Adipocyte (in vitro differentiated cells): ENCODE measurements around the gene MPI.
"Not testable (repeated sequence)": the region's sequence is repeated elsewhere in the genome, so short reads cannot be mapped to it uniquely, and the experiment has no call there.

Experiments used
- DNase-seq: peaks from one replicate; pipeline ENCODE4 v3.0.0-alpha.2; 2015; ENCODE audit warnings: low read depth
- H3K27me3 ChIP-seq: replicated peaks from 2 replicates; pipeline ENCODE4 v1.7.0; 2013; ENCODE audit warnings: mild to moderate bottlenecking, low read length, moderate library complexity; ENCODE audit not compliant: control insufficient read depth, insufficient read depth
- H3K36me3 ChIP-seq: 2 replicates; pipeline ENCODE4 v1.7.0; 2013; ENCODE audit warnings: low read length, mild to moderate bottlenecking, moderate library complexity; ENCODE audit not compliant: control insufficient read depth, insufficient read depth, severe bottlenecking
- H3K4me1 ChIP-seq: 2 replicates; pipeline ENCODE4 v1.7.0; 2013; ENCODE audit warnings: mild to moderate bottlenecking, low read length, moderate library complexity; ENCODE audit not compliant: control insufficient read depth, insufficient read depth
- H3K4me3 ChIP-seq: 2 replicates; pipeline ENCODE4 v1.7.0; 2013; ENCODE audit warnings: mild to moderate bottlenecking, low read length, moderate library complexity
- H3K9ac ChIP-seq: 2 replicates; pipeline ENCODE4 v1.7.0; 2013; ENCODE audit warnings: mild to moderate bottlenecking, low read length, moderate library complexity
- H3K9me3 ChIP-seq: 2 replicates; pipeline ENCODE4 v1.7.0; 2013; ENCODE audit warnings: mild to moderate bottlenecking, low read length, moderate library complexity; ENCODE audit not compliant: control insufficient read depth

The MPI gene

DNA sequence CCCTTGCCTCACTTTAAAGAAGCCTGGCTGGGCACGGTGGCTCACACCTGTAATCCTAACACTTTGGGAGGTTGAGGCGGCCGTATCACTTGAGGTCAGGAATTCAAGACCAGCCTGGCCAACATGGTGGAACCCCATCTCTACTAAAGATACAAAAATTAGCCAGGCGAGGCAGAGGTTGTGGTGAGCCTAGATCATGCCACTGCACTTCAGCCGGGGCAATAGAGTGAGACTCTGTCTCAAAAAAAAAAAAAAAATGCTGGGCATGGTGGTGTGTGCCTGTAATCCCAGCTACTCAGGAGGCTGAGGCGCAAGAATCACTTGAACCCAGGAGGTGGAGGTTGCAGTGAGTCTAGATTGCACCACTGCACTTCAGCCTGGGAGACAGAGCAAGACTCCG is 4.5 kb downstream of the MPI start:
- H3K9ac ChIP-seq, DNase-seq, H3K27me3 ChIP-seq, H3K4me3 ChIP-seq, H3K9me3 ChIP-seq: not testable (repeated sequence)
- Histone ChIP-seq H3K36me3 (peaks cover 37% of the 10 kb centered on the region), H3K4me1 (peaks cover 12% of the 10 kb centered on the region)

DNA sequence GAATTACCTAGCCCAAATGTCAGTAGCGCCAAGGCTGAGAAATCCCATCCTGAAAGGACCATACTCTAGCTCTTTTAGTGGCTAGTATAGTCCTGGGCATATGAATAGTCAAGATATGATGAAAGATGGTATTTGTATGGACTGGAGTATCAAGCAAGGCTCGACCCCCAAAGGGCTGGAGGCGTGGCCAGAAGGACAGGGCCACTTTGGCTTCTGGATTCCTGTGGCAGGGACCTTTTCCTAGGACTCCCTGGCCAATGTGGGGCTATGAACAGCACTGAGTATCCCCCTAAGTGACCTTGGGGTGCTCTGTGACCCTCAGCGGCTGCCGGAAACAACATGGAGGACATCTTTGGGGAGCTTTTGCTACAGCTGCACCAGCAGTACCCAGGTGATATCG is 6.0 kb downstream of the MPI start:
- no peak overlapping the region for H3K9ac ChIP-seq
- H3K4me1 ChIP-seq, result peaks cover 12% of the 10 kb centered on the region
- no peaks in the 10 kb centered on the region for H3K27me3 ChIP-seq
- H3K9me3 ChIP-seq, result no peaks in the 10 kb centered on the region
- DNase-seq, result no peak
- H3K4me3 ChIP-seq, result no peak overlapping the region
- peaks cover 52% of the 10 kb centered on the region for H3K36me3 ChIP-seq

DNA sequence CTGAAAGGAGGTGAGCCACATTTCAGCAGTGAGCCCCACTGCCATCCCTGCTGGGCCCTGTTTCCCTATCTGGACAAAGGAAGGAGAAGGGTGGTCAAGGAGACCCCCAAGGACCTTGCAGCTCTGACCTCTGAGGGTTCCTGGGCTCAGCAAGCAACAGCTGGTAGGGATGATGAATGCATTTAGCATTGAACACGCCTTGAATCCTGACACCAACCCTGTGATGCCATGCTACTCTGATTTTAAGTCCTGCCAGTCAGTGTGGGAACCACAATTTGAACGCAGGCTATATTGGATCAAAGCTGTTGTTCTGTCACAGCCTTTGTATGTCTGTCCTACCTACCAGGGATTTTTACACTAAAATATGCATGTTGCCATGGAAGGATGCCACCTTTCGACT is 6.5 kb downstream of the MPI start:
- no peak for DNase-seq
- H3K36me3 ChIP-seq, result peaks cover 57% of the 10 kb centered on the region

DNA sequence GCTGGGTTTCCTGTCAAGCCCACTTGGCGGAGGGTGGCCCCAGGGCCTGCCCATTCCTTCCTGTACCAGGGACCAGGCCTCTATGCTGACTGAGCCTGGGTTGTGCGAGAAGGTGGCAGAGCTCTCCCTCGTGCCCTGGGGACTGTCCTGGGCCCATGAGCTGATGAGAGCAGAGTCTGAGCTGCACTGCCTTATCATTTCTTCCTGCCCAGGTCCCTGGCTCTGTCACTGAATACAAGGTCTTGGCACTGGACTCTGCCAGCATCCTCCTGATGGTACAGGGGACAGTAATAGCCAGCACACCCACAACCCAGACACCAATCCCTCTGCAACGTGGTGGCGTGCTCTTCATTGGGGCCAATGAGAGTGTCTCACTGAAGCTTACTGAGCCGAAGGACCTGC is 7.5 kb downstream of the MPI start:
- Histone ChIP-seq H3K4me1 (peaks cover 23% of the 10 kb centered on the region), H3K9ac (no peak overlapping the region), H3K4me3 (no peak overlapping the region), H3K27me3 (no peaks in the 10 kb centered on the region), H3K9me3 (no peaks in the 10 kb centered on the region), H3K36me3 (peaks cover 64% of the 10 kb centered on the region)
- no peak for DNase-seq

More for the DNA sequence above, 6.5 kb downstream of the MPI start:
- H3K9ac ChIP-seq, result no peak overlapping the region
- no peak overlapping the region for H3K4me3 ChIP-seq
- H3K9me3 ChIP-seq, result no peaks in the 10 kb centered on the region
- H3K27me3 ChIP-seq, result no peaks in the 10 kb centered on the region
- H3K4me1 ChIP-seq, result peaks cover 15% of the 10 kb centered on the region

DNA sequence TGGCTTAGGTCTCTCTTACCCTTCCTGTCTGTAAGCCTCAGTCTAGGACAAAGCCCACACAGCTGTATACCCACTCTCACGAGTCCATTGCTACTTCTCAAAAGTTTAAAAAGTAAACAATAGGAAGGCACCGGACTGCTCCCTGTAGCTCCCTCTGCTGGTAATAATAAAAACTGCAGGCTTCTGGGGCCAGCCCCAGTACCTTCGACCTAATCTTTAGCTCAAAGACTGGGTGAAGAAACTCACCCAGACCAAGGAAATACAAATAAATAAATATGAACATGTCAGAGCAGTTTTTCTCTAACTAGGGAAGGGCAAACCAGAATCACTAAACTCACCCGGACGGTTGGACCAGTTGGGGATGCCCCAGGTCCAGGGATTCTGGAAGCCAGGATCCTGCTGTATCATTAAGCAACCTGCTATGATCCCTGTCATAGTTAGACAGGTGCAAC is 11.8 kb downstream of the MPI start:
- H3K36me3 ChIP-seq, result peaks cover 77% of the 10 kb centered on the region
- H3K4me1 ChIP-seq, result peaks cover 50% of the 10 kb centered on the region
- H3K9ac ChIP-seq, result peak overlapping the region; percentile 55
- peak; percentile 83 for DNase-seq
- no peaks in the 10 kb centered on the region for H3K9me3 ChIP-seq
- peak overlapping the region; percentile 21 for H3K4me3 ChIP-seq
- no peaks in the 10 kb centered on the region for H3K27me3 ChIP-seq

DNA sequence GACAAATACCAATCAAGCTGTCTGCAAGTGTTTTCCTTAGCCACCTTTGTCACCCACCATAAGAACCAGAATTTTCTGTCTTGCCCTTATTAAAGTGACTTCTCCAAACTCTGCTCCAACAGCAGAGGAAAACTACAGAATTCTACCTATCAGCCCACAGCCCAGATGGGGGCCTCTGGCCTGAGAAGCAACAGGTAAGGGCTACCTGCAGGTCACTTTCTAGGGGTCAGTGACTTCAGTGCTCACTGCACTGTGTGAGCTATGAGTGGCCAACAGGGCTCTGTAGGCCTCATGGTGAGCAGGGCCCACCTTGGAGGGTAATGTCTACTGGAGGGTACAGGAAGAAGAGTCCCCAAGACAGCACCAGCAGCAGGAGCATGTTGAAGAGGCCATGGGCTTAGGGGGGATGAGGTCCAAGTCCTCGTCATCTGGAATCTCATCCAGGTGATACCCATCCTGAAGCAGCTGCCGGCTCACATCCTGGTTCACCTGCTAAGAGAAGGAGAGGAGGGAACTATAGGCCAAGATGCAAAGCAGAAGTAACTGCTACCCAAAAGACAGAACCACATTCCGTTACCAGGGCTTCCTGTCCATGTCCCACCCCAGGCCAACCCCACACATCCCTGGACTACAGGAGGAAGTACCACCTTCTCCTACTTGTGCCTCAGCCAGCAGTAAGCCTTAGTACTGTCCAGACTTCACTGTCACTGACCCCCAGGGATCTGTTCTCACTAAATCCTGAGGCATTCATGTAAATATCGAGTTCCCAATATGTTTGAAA is 12.6 kb downstream of the MPI start:
- no peak for DNase-seq
- Histone ChIP-seq H3K36me3 (peaks cover 73% of the 10 kb centered on the region), H3K4me1 (peaks cover 55% of the 10 kb centered on the region), H3K9ac (peak overlapping the region; percentile 55), H3K4me3 (peak overlapping the region; percentile 7), H3K27me3 (no peaks in the 10 kb centered on the region), H3K9me3 (no peaks in the 10 kb centered on the region)

DNA sequence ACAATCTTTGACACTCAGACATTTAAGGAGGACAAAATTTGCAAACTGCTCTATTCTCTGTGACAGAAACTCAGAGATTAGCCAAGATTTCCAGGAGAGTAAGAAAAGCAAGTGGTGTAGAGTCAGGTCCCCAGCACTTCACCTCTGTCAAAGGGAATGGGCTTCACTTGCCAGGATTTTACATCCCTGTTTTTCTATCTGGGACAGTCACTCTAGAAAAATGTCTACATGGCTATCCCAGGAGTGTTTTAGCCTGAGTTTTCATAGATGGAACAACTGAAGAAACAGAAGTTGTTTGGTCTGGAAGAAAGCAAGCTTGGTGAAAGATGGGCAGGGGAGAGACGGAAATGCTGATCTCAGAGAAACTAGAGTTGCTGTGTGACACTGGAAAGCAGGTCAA is 13.8 kb downstream of the MPI start:
- Histone ChIP-seq H3K27me3 (no peaks in the 10 kb centered on the region), H3K9me3 (no peaks in the 10 kb centered on the region), H3K9ac (peak overlapping the region; percentile 7), H3K4me1 (peaks cover 59% of the 10 kb centered on the region), H3K4me3 (no peak overlapping the region), H3K36me3 (peaks cover 62% of the 10 kb centered on the region)
- DNase-seq, result no peak

DNA sequence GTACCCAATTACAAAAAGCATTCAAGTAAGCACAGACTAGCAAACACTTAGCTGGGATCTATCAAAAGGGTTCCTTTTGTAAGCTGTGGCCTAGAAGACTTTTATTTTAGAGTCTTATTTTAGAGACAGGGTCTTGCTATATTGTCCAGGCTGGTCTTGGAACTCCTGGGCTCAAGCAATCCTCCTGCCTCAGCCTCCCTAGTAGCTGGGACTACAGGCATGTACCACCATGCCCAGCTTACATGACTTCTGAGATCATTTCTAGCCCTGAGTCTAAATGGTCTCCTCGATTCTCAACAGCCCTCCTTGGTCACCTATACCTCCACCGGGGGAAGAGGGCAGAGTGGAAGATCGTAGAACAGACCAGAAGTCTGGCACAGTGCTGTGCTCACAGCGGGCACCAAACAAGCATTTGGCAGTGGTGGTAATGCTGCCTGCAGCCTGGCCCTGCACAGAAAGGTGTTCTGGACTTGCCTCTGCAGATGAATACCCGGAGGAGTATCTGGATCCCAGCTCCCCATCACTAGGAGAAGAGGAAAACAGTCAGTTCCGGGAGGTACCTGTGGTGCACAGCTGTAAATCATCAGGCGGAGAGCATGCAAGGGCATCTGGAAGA is 14.5 kb downstream of the MPI start:
- H3K27me3 ChIP-seq, result no peaks in the 10 kb centered on the region
- peaks cover 59% of the 10 kb centered on the region for H3K4me1 ChIP-seq
- H3K4me3 ChIP-seq, result peak overlapping the region; percentile 96
- no peak for DNase-seq
- H3K36me3 ChIP-seq, result peaks cover 56% of the 10 kb centered on the region
- H3K9me3 ChIP-seq, result no peaks in the 10 kb centered on the region
- peak overlapping the region; percentile 99 for H3K9ac ChIP-seq

DNA sequence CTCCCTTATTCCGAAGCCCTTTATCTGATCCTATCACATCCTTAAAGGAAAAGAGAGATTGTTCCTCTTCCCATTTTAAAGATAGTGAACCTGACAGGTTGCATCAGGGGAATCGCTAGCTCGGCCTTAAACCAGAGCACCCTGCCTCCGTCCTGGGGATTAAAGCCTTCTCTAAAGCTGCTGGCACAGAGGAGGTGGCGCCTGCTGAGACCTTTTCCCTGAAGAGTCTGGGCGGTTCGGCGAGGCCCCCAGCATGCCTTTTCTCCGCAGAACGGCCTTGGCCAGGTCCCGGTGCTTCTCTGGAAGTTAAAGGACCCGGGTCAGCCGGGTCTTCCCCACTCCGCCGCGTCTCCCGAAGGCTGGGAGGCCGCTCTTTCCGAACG is 16.2 kb downstream of the MPI start:
- peaks cover 38% of the 10 kb centered on the region for H3K36me3 ChIP-seq
- H3K9me3 ChIP-seq, result no peaks in the 10 kb centered on the region
- no peaks in the 10 kb centered on the region for H3K27me3 ChIP-seq
- peak overlapping the region; percentile 96 for H3K4me3 ChIP-seq
- peak; percentile 62 for DNase-seq
- peaks cover 48% of the 10 kb centered on the region for H3K4me1 ChIP-seq
- H3K9ac ChIP-seq, result peak overlapping the region; percentile 99

DNA sequence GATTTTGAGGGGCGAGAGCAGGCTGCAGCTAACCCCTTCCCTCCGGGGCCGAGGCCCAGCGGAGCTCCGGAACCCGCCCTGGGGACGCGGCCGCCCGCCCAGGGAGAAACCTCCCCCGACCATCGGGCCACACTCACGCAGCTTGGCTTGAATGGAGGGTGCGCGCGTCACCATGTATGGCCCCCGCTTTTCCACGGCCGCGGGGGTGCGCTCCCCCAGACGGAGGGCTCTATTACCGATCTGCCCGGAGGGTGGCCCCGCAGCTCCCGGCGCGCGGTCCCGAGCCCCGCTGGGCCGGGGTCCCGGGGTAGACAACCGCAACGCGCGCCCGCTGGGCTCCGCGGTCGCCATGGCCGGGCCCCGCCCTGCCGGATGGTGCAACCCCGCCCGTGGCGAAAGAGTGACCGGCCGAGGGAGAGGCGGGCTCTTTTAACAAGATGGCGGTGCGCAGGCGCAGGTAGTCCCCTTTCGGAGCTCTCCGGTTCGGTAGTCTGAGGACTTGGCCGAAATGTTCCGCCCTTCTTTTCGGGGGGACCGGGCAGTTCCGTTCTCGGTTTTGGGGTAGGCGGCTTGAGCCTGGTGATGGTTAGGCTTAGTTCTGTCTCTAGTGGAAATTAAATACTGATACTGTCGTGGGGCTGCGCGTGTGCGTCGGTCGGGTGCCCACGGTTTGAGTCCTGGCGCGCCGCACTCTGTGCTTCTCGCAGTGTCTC is 16.8 kb downstream of the MPI start, which contains the start of gene FAM219B:
Gene FAM219B, minus strand, starts transcription at position 402 of the 713 bp plus-strand sequence. Its CDS starts 51 bp downstream, at position 351.
- H3K36me3 ChIP-seq, result peaks cover 35% of the 10 kb centered on the region
- peak; percentile 98 for DNase-seq
- peaks cover 43% of the 10 kb centered on the region for H3K4me1 ChIP-seq
- no peaks in the 10 kb centered on the region for H3K9me3 ChIP-seq
- H3K27me3 ChIP-seq, result no peaks in the 10 kb centered on the region
- H3K4me3 ChIP-seq, result peak within 1 kb of the TSS; percentile 96
- H3K9ac ChIP-seq, result peak within 1 kb of the TSS; percentile 99
